NCI-H460 (cell line): Measurements from ENCODE around the gene ALDH1A2. TPM values are rescaled to one million over a fixed set of nuclear protein-coding genes. Genes with fewer than 3 reads are reported as not detected.
"Not testable (repeated sequence)": the region's sequence is repeated elsewhere in the genome, so short reads cannot be mapped to it uniquely, and the experiment has no call there.

ENCODE experiments used
- DNase-seq: peaks from one replicate; pipeline ENCODE4 v3.0.0-alpha.2; 2016; ENCODE audit warnings: low read depth; ENCODE audit errors: extremely low read depth
- total RNA-seq: library from RNA; depleted of rRNA; stranded (reverse); fragments of >200 nt; shearing (Covaris generic); gene quantifications from 2 replicates; pipeline ENCODE4 v1.2.3, GENCODE V29; 2014

The ALDH1A2 gene
- total RNA-seq, 1 experiment from 2014 or later: not detected

- no peak for DNase-seq
Observed at GRCh38 chr15:58069008-58069407, 3.5 kb upstream of the ALDH1A2 start.

- DNase-seq: no peak
Observed at GRCh38 chr15:58066042-58066867, 744 bp upstream of the ALDH1A2 start.

GRCh38 chr15:58064980-58065444 lies 499 bp downstream of the ALDH1A2 start:
- no peak for DNase-seq

GRCh38 chr15:58064082-58064979 lies 1.2 kb downstream of the ALDH1A2 start:
- no peak for DNase-seq

GRCh38 chr15:58063614-58064013 lies 1.9 kb downstream of the ALDH1A2 start:
- no peak for DNase-seq

- no peak for DNase-seq
Observed at GRCh38 chr15:58062983-58063382, 2.5 kb downstream of the ALDH1A2 start.

GRCh38 chr15:58062175-58062574 lies 3.3 kb downstream of the ALDH1A2 start:
- no peak for DNase-seq

GRCh38 chr15:58060575-58060974 lies 4.9 kb downstream of the ALDH1A2 start:
- DNase-seq: no peak

GRCh38 chr15:58058729-58059128 lies 6.8 kb downstream of the ALDH1A2 start:
- no peak for DNase-seq

- no peak for DNase-seq
Observed at GRCh38 chr15:58058073-58058472, 7.4 kb downstream of the ALDH1A2 start.

- DNase-seq: no peak
Observed at GRCh38 chr15:58057559-58057958, 8.0 kb downstream of the ALDH1A2 start.

GRCh38 chr15:58056015-58056414 lies 9.5 kb downstream of the ALDH1A2 start:
- no peak for DNase-seq

- no peak for DNase-seq
Observed at GRCh38 chr15:58053315-58054153, 12.0 kb downstream of the ALDH1A2 start.

GRCh38 chr15:58052334-58052733 lies 13.2 kb downstream of the ALDH1A2 start:
- no peak for DNase-seq

GRCh38 chr15:58049520-58050227 lies 15.8 kb downstream of the ALDH1A2 start:
- no peak for DNase-seq

GRCh38 chr15:58048261-58048660 lies 17.2 kb downstream of the ALDH1A2 start:
- no peak for DNase-seq

GRCh38 chr15:58047149-58047548 lies 18.4 kb downstream of the ALDH1A2 start:
- no peak for DNase-seq

GRCh38 chr15:58046467-58046866 lies 19.0 kb downstream of the ALDH1A2 start:
- DNase-seq: no peak

- not testable (repeated sequence) for DNase-seq
Observed at GRCh38 chr15:58045376-58045775, 20.1 kb downstream of the ALDH1A2 start.

GRCh38 chr15:58044551-58044950 lies 21.0 kb downstream of the ALDH1A2 start:
- no peak for DNase-seq
